ENCODE measurements around the gene LRWD1.
"Not testable (repeated sequence)": the region's sequence is repeated elsewhere in the genome, so short reads cannot be mapped to it uniquely, and the experiment has no call there.

The LRWD1 gene

GRCh38 chr7:102469351-102469971, 4.7 kb downstream of the LRWD1 start:
- no peak for DNase-seq (ENCODE audit: low read depth)

GRCh38 chr7:102469972-102470825, 5.4 kb downstream of the LRWD1 start:
- no peak for DNase-seq (ENCODE audit: low read depth)

- no peak for DNase-seq (ENCODE audit: low read depth)
These were observed 7.0 kb downstream of the LRWD1 start for GRCh38 chr7:102471791-102472125.

- DNase-seq (ENCODE audit: low read depth) = no peak
These were observed 7.6 kb downstream of the LRWD1 start for GRCh38 chr7:102472126-102473041.

GRCh38 chr7:102473271-102473991, 8.6 kb downstream of the LRWD1 start:
- no peak for DNase-seq (ENCODE audit: low read depth)

- not testable (repeated sequence) for DNase-seq (ENCODE audit: low read depth)
These were observed 9.3 kb downstream of the LRWD1 start for GRCh38 chr7:102474116-102474515.

GRCh38 chr7:102474736-102475435, 10.1 kb downstream of the LRWD1 start:
- DNase-seq (ENCODE audit: low read depth) = not testable (repeated sequence)

GRCh38 chr7:102478314-102479208, 13.8 kb downstream of the LRWD1 start, which contains the start of gene POLR2J:
TSS of gene POLR2J (minus strand) at chr7:102478922. CDS start at chr7:102478860, 62 bp downstream.
- peak; percentile 86 for DNase-seq (ENCODE audit: low read depth)

DNA sequence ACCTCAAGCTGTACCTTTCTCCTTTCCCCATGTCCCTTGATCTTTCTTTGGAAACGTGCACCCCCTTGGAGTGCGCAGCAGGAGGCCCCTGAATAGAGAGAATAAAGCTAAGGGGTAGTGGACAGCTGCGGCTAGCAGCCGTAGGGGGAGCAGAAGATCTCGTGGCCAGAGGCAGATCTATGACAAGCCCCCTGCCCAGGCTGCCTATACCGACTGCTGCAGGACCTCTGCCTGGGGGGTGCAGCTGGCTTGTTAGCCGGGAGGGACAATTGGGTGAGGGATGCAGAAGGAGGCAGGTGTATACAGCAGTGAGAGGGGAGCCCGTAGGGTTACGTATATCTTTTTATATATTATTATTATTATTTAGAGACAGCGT, 14.4 kb downstream of the LRWD1 start:
- DNase-seq (ENCODE audit: low read depth) = not testable (repeated sequence)

GRCh38 chr7:102479982-102480637, 15.3 kb downstream of the LRWD1 start:
- not testable (repeated sequence) for DNase-seq (ENCODE audit: low read depth)

DNA sequence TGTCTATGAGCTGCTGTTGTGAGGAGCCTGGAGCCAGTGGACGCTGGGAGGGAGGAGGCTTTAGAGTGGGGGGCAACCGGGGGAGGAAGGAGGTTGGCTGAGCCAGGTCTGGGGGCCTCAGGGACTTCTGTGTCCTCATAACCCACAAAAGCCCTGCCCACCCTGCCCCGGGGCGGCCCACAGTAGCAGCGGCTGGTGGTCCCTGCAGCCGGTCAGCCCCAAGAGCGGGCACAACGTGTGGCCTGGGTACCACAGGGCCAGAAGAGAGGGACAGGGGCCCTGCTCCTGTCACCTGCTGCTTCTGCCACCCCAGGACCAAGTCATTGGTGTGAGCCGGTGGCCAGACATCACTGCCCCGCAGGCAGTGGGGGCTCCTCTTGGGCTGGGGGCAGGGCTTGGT, 17.2 kb downstream of the LRWD1 start:
- not testable (repeated sequence) for DNase-seq (ENCODE audit: low read depth)

DNA sequence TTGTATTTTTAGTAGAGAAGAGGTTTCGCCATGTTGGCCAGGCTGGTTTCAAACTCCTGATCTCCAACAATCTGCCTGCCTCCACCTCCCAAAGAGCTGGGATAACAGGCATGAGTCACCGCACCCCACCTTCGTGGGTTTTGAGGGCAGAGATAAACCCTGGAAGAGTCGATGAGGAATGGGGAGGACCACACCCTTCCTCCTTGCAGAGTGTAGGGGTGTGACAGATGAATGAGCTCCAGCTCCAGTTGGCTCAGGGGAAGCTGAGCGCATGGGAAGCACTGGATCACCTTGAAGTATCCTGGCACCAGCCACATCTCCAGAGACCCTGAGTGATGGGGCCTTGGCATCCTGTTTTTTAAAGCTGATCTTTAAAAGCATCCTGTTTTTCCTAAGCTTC, 19.5 kb downstream of the LRWD1 start:
- DNase-seq (ENCODE audit: low read depth) = not testable (repeated sequence)

- peak; percentile 51 for DNase-seq (ENCODE audit: low read depth)
These were observed 25.8 kb downstream of the LRWD1 start for GRCh38 chr7:102490529-102491075.

DNA sequence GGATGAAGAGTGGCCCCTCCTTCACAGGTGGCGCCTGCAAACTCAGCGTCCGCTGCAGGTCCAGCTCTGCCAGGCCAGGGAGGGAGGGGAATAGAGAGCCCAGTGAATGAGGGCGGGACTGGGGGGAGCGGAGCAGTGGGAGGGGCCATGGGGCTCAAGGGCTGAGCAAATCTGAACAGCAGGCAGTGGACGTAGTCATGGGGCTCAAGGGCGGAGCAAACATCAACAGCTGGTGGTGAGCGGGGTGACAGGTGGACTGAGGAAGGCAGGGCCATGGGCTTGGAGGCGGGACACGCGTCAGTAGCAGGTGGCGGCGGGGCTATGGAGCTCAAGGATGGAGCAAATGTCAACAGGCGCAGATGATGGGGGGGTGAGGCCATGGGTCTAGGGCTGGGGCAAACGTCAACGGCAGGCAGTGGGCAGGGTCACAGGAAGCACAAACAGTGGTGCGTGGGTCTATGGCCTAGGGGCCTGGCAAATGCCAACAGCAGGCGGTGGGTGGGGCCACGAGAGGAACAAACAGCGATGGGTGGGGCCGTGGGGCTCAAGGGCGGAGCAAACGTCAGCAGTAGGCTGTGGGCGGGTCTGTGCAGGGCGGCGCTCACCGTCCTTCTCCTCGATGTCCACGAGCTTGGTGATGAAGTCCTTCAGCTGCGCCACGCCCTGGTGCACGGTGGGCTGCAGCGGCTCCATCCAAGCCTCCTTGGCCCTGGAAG, 28.6 kb downstream of the LRWD1 start:
- not testable (repeated sequence) for DNase-seq (ENCODE audit: low read depth)

DNA sequence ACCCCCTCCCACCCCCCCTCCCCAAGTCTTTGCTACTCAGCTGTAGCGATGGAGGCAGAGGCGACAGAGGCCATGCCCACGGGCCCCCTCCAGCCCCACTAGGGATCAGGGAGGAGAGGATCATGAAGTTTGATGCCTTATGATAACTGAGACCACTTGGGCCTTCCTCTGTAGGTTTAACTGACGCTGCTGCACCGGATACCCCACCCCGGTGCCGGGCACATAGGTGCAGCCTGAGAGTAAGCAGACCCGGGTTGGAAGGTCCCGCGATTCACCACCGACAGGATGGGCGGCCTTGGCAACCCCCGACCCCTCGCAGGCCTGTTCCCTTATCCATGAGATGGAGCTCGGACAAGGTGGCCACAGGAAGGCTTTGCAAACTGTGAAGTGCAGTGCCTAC, 29.2 kb downstream of the LRWD1 start:
- not testable (repeated sequence) for DNase-seq (ENCODE audit: low read depth)

DNA sequence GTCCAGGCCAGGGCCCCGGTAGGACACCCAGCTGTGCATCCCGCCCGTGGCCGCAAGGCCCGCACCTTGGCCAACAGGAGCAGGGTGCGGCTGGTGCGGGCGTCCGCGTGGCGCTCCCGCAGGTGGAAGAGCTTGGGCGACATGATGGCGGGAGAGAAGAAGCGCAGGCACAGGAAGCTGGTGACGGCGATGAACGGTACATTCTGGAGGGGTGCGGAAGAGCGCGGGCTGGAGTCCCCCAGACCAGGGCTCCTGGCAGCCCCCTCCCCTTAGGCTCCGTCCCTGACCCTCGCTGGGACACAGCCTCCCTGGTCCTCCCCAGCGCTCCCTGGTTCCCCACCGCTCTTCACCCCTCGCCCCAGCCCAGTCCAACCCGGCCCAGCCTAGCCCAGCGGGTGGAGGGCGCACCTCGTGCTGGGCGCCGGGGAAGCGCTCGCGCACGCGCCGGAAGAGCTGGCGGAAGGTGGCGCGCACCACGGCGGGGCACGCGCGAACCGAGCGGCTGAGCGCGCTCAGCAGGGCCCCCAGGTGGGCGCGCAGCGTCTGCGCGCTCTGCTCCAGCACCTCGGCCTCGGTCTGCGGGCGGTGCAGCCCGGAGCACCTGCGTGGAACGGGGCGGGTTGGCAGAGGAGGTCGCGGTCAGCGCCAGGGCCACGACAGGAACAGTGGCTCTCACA, 29.8 kb downstream of the LRWD1 start:
- DNase-seq (ENCODE audit: low read depth) = not testable (repeated sequence)

DNA sequence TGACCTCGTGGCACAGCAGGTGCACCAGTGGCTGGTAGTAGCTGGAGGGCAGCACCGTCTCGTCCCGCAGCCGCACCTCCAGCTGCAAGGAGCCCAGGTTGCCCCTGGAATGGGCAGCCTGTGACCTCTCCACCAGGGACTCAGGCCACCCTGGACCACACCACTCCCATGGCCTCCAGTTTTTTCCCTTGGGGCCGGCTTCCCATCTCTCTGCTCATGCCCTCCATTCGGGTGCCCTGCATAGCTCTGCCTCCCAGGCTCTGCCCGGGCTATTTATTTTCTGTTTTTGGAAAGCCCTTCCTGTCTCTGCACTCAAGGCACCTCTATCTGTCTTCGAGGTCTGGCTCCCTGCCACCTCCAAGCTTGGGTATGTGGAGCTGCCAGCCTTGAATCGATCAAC, 32.1 kb downstream of the LRWD1 start:
- not testable (repeated sequence) for DNase-seq (ENCODE audit: low read depth)

DNA sequence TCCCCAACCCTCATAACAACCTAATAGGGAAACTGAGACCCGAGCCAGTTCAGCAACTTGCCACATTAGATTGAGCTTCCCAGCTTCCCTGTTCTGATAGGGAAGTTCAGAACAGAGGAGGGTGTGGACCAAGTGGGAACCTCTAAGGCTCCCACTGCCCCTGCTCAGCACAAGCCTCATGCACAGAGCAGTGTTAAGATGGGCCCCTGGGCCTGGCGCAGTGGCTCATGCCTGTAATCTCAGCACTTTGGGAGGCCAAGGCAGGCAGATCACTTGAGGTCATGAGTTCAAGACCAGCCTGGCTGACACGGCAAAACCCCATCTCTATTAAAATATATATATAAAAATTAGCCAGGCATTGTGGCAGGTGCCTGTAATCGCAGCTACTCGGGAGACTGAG, 32.5 kb downstream of the LRWD1 start:
- not testable (repeated sequence) for DNase-seq (ENCODE audit: low read depth)

Measured in activated T-cell treated with anti-CD3 and anti-CD28 coated beads for 24 hours (primary cell).